Stimulated activated memory B cell treated with anti-CD40 and anti-IgM and Interleukin-4, amounts not matched to agents 10 μg/mL and 1 μg/mL and 100 μg/mL, for 72 hours (primary cell): ENCODE measurements around the gene C3AR1.
"Not testable (repeated sequence)": the region's sequence is repeated elsewhere in the genome, so short reads cannot be mapped to it uniquely, and the experiment has no call there.

Source experiments
- ATAC-seq: fragments of 150-1000 bp; cut with Tn5 transposase; 2 replicates; pipeline ENCODE4 v1.10.0; 2021
- H3K27ac Mint-ChIP-seq: one replicate; pipeline ENCODE4 v1.8.0; 2022; ENCODE audit warnings: mild to moderate bottlenecking, mixed read lengths
- H3K27me3 Mint-ChIP-seq: one replicate; pipeline ENCODE4 v1.8.0; 2022; ENCODE audit warnings: mixed read lengths
- H3K36me3 Mint-ChIP-seq: one replicate; pipeline ENCODE4 v1.8.0; 2022; ENCODE audit warnings: mixed read lengths
- H3K4me1 Mint-ChIP-seq: one replicate; pipeline ENCODE4 v1.8.0; 2022; ENCODE audit warnings: mixed read lengths
- H3K4me3 Mint-ChIP-seq: one replicate; pipeline ENCODE4 v1.8.0; 2022; ENCODE audit warnings: mild to moderate bottlenecking, moderate library complexity, mixed read lengths
- H3K9me3 Mint-ChIP-seq: one replicate; pipeline ENCODE4 v1.8.0; 2022; ENCODE audit warnings: mixed read lengths

Gene C3AR1

GRCh38 chr12:8038659-8039114 lies 27.5 kb downstream of the C3AR1 start:
- Mint-ChIP-seq H3K4me3 (peak overlapping the region; percentile 15), H3K4me1 (peaks cover 57% of the 10 kb centered on the region), H3K9me3 (no peaks in the 10 kb centered on the region), H3K27ac (no peak overlapping the region), H3K36me3 (peaks cover 21% of the 10 kb centered on the region), H3K27me3 (no peaks in the 10 kb centered on the region)
- no peak for ATAC-seq

- no peaks in the 10 kb centered on the region for H3K27me3 Mint-ChIP-seq
Observed at GRCh38 chr12:8037947-8038346, 28.2 kb downstream of the C3AR1 start.

DNA sequence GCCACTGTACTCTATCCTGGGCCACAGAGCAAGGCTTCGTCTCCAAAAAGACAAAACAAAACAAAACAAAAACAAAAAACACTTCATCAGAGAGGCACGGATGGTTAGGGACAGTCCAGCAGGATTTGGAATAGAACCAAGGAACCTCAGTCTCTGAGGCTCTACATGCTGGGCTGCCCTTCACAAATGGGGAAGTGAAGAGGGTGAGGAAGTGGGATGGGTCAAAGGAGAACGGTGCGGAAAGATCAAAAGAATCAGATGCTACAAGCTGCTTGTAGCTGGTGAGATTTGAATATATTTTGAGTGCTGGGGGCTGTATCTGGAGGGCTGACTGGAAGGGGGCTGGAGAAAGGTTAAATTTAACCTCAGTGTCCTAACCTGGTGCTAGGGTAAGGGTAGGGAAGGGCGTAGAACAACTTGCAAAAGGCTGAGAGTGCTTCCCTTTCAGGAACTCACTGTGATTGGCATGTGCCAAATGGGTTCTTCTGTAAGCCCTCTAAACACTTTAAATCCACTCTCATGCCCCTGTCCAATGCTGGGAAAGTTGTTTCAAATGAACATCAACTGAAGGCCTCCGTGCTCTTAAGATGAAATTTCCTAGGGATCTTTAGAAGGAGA lies 29.0 kb downstream of the C3AR1 start:
- no peaks in the 10 kb centered on the region for H3K9me3 Mint-ChIP-seq
- H3K4me1 Mint-ChIP-seq, result peaks cover 65% of the 10 kb centered on the region
- no peaks in the 10 kb centered on the region for H3K27me3 Mint-ChIP-seq
- H3K27ac Mint-ChIP-seq, result peak overlapping the region; percentile 22
- peaks cover 7% of the 10 kb centered on the region for H3K36me3 Mint-ChIP-seq
- H3K4me3 Mint-ChIP-seq, result peak overlapping the region; percentile 13
- peak; percentile 70 for ATAC-seq

More at GRCh38 chr12:8037947-8038346, 28.2 kb downstream of the C3AR1 start:
- no peak for ATAC-seq
- no peaks in the 10 kb centered on the region for H3K9me3 Mint-ChIP-seq
- H3K4me1 Mint-ChIP-seq, result peaks cover 64% of the 10 kb centered on the region
- no peak overlapping the region for H3K4me3 Mint-ChIP-seq
- H3K27ac Mint-ChIP-seq, result peak overlapping the region; percentile 22
- peaks cover 14% of the 10 kb centered on the region for H3K36me3 Mint-ChIP-seq

- peaks cover 7% of the 10 kb centered on the region for H3K36me3 Mint-ChIP-seq
- ATAC-seq, result no peak
- peak overlapping the region; percentile 22 for H3K27ac Mint-ChIP-seq
- H3K9me3 Mint-ChIP-seq, result no peaks in the 10 kb centered on the region
- H3K4me1 Mint-ChIP-seq, result peaks cover 69% of the 10 kb centered on the region
- no peaks in the 10 kb centered on the region for H3K27me3 Mint-ChIP-seq
- no peak overlapping the region for H3K4me3 Mint-ChIP-seq
Observed at GRCh38 chr12:8036346-8036745, 29.8 kb downstream of the C3AR1 start.

GRCh38 chr12:8035440-8036010 lies 30.6 kb downstream of the C3AR1 start:
- ATAC-seq, result no peak
- Mint-ChIP-seq H3K9me3 (no peaks in the 10 kb centered on the region), H3K4me3 (no peak overlapping the region), H3K27ac (peak overlapping the region; percentile 22), H3K36me3 (peaks cover 2% of the 10 kb centered on the region), H3K27me3 (no peaks in the 10 kb centered on the region), H3K4me1 (peaks cover 69% of the 10 kb centered on the region)

- Mint-ChIP-seq H3K27ac (peak overlapping the region; percentile 22), H3K4me1 (peaks cover 69% of the 10 kb centered on the region), H3K4me3 (peak overlapping the region; percentile 8), H3K27me3 (no peaks in the 10 kb centered on the region), H3K36me3 (no peaks in the 10 kb centered on the region), H3K9me3 (no peaks in the 10 kb centered on the region)
- ATAC-seq, result no peak
Observed at GRCh38 chr12:8034802-8035201, 31.4 kb downstream of the C3AR1 start.

DNA sequence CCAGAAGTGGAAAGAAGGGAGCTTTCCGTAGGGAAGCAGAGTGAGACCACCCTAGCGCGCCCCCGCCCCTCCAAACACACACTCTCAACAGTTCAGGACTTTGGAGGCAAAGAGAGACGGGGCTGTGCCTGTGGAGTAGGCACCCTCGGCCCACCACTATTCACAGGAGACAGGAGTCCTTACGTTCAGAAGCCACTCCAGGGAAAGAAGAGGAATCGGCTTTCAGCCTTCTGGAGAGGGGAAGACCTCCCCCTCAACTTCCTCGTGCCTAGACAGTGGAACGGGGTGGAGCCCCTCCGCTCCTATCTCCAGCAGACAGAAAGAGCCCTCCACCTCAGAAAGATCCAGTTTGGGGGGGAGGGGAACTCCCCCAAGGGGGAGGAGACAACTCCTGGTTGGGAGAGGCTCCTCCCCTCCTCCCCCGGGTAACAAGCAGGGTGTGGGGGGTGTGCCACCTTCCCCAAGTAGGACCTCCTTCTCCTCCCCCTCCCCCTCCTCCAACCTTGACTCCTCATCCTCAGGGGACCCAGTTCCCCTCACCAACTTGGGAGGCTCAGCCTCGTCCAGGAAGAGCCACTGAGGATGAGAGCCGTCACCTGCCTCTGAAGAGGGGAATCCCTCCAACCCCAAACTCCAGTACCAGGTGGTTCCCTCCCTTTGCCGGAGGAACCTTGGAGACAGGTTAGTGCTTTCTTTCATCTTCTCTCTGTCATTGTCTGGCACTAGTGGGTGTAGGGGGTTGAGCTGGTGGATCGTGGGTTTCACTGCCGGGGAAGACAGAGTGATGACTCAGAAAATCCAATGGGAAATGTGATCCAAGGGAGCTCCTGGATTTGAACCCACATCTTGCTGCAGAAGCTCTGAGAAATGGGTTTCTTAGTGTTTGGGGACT lies 32.8 kb downstream of the C3AR1 start:
- Mint-ChIP-seq H3K4me3 (peak overlapping the region; percentile 80), H3K27me3 (no peaks in the 10 kb centered on the region), H3K27ac (peak overlapping the region; percentile 22), H3K4me1 (peaks cover 60% of the 10 kb centered on the region), H3K9me3 (no peaks in the 10 kb centered on the region), H3K36me3 (no peaks in the 10 kb centered on the region)
- peak; percentile 42 for ATAC-seq

DNA sequence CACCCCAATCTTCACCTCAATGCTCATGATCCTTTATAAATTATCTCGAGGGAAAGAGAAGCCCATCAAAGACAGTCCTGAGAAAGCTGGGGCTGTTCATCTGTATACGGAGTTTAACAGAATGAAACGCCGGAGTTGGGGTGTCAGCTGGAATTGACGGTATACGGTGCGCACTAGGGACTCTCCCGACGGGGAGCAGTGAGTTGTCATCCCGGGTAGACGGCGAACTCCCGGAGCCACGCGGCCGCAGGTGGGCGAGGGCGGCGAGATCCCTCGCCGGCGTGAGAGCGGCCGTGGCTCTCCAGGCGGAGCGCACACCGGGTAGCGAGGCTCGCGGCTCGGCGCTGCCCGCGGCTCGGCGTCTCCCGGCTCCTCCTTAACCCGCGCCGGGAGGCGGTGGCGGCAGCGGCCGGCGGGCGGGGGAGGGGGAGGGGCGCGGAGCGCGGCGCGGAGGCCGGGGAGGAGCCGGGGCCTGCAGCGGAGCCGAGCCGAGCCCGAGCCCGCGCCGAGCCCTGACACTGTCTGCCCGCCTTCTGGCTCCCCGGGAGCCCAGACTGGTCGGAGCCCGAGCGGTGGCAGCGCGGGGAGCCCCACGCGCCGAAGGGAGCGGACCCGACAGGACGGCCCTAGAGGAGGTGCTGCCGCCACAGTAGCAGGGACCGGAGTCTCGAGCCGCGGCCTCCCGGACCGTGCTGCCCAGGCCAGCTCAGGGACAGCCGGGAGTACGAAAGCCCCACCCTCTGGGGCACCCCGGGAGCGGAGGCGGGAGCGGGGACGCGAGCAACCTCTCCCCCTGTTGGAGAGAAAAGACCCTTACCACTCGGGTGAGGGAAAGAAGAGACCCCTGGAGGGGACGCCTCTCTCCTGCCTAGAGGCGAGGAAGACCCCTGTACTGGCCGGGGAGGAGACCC lies 33.7 kb downstream of the C3AR1 start, which contains the start of gene FOXJ2:
TSS of gene FOXJ2 (plus strand) at position 475 of the 911 bp plus-strand sequence. CDS start 7,117 bp downstream, outside the sequence.
- Mint-ChIP-seq H3K4me3 (peak within 1 kb of the TSS; percentile 80), H3K4me1 (peaks cover 56% of the 10 kb centered on the region), H3K9me3 (no peaks in the 10 kb centered on the region), H3K27ac (peak within 1 kb of the TSS; percentile 22), H3K36me3 (no peaks in the 10 kb centered on the region), H3K27me3 (no peaks in the 10 kb centered on the region)
- ATAC-seq, result peak; percentile 92

- Mint-ChIP-seq H3K27me3 (no peaks in the 10 kb centered on the region), H3K4me1 (peaks cover 50% of the 10 kb centered on the region), H3K4me3 (peak overlapping the region; percentile 79), H3K27ac (peak overlapping the region; percentile 22), H3K36me3 (no peaks in the 10 kb centered on the region), H3K9me3 (no peaks in the 10 kb centered on the region)
- no peak for ATAC-seq
Observed at GRCh38 chr12:8031872-8032241, 34.3 kb downstream of the C3AR1 start.

DNA sequence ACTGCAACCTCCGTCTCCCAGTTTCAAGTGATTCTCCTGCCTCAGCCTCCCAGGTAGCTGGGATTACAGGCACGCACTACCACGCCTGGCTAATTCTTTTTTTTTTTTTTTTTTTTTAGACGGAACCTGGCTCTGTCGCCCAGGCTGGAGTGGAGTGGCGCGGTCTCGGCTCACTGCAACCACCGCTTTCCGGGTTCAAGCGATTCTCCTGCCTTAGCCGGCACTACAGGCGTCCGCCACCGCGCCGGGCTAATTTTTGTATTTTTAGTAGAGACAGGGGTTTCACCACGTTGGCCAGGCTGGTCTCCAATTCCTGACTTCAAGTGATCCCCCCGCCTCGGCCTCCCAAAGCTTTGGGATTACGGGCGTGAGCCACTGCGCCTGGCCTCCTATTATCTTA lies 35.1 kb downstream of the C3AR1 start:
- peaks cover 41% of the 10 kb centered on the region for H3K4me1 Mint-ChIP-seq
- H3K27ac Mint-ChIP-seq, H3K9me3 Mint-ChIP-seq, H3K27me3 Mint-ChIP-seq, H3K36me3 Mint-ChIP-seq, ATAC-seq: not testable (repeated sequence)
- H3K4me3 Mint-ChIP-seq, result peak overlapping the region; percentile 41

GRCh38 chr12:8030189-8030588 lies 36.0 kb downstream of the C3AR1 start:
- Mint-ChIP-seq H3K4me3 (no peak overlapping the region), H3K4me1 (peaks cover 33% of the 10 kb centered on the region), H3K36me3 (no peaks in the 10 kb centered on the region), H3K27ac (no peak overlapping the region), H3K27me3 (no peaks in the 10 kb centered on the region), H3K9me3 (no peaks in the 10 kb centered on the region)
- ATAC-seq, result no peak

DNA sequence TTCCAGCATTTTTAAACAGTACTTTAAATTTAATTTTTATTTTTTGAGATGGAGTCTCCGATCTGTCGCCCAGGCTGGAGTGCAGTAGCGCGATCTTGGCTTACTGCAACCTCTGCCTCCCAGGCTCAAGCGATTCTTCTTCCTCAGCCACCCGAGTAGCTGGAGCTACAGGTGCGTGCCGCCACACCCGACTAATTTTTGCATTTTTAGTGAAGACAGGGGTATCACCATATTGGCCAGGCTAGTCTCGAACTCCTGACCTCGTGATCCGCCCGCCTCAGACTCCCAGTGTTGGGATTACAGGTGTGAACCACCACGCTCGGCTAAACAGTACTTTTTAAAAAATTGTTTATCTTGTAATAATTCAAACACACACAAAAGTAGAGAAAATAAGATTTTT lies 37.9 kb downstream of the C3AR1 start:
- H3K27ac Mint-ChIP-seq, result no peak overlapping the region
- no peaks in the 10 kb centered on the region for H3K9me3 Mint-ChIP-seq
- no peaks in the 10 kb centered on the region for H3K36me3 Mint-ChIP-seq
- no peaks in the 10 kb centered on the region for H3K27me3 Mint-ChIP-seq
- H3K4me1 Mint-ChIP-seq, result peaks cover 14% of the 10 kb centered on the region
- H3K4me3 Mint-ChIP-seq, result peak overlapping the region; percentile 5
- no peak for ATAC-seq

DNA sequence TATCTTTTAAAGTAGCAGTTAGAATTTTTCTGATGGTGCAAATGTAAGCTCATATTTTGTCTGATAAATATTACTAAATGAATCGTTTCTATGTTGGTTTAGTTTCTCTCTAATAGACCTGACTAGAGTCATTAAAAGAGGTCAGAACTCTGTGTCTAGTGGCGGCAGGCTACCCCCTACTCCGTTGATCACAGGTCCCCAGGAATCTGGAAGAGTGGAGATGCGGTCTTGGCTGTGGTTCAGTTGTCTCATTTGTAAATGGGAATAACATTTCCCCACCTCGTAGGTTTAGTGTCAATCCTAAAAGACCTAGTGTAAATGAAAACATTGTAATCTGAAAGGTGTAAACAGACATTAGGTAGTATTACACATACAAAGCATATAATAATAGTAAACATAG lies 38.3 kb downstream of the C3AR1 start:
- peak overlapping the region; percentile 98 for H3K27ac Mint-ChIP-seq
- peaks cover 10% of the 10 kb centered on the region for H3K4me1 Mint-ChIP-seq
- no peaks in the 10 kb centered on the region for H3K27me3 Mint-ChIP-seq
- no peak for ATAC-seq
- H3K4me3 Mint-ChIP-seq, result peak overlapping the region; percentile 92
- no peaks in the 10 kb centered on the region for H3K36me3 Mint-ChIP-seq
- no peaks in the 10 kb centered on the region for H3K9me3 Mint-ChIP-seq

GRCh38 chr12:8026291-8026900 lies 39.8 kb downstream of the C3AR1 start:
- peak; percentile 100 for ATAC-seq
- Mint-ChIP-seq H3K4me3 (peak overlapping the region; percentile 92), H3K27ac (peak overlapping the region; percentile 98), H3K27me3 (no peaks in the 10 kb centered on the region), H3K9me3 (no peaks in the 10 kb centered on the region), H3K36me3 (no peaks in the 10 kb centered on the region), H3K4me1 (peaks cover 6% of the 10 kb centered on the region)
